A673 (cell line): ENCODE measurements around the gene TRIM40. TPM values are rescaled to one million over a fixed set of nuclear protein-coding genes. Genes with fewer than 3 reads are reported as not detected.

Experiments used
- BruUV-seq: library from RNA; stranded (reverse); fragments of 400-500 nt; replicated peaks from 2 replicates; lab custom pipeline; 2021; lab: Mats Ljungman, UMichigan
- CTCF ChIA-PET: fragments of 300-600 bp; sonication (Branson Sonifier 250); formaldehyde crosslinking; loops from one replicate; lab custom pipeline; 2022; ENCODE audit warnings: antibody characterized with exemption; lab: Charles Lee
- POLR2A ChIA-PET: fragments of 300-600 bp; sonication (Branson Sonifier 250); formaldehyde crosslinking; loops from one replicate; lab custom pipeline; 2022; ENCODE audit warnings: antibody characterized with exemption; ENCODE audit not compliant: low non-redundant PET; lab: Charles Lee
- DNase-seq: peaks from one replicate; pipeline ENCODE4 v3.0.0-alpha.2; 2015; ENCODE audit warnings: low spot score
- H3K27ac ChIP-seq: fragments of 200-600 bp; sonication (generic); 2 replicates; pipeline ENCODE4 v1.5.1; 2016; ENCODE audit warnings: mixed run types, low read depth, mild to moderate bottlenecking, mixed read lengths, antibody characterized with exemption, low read length; ENCODE audit not compliant: poor library complexity, severe bottlenecking
- H3K27me3 ChIP-seq: fragments of 200-600 bp; sonication (generic); replicated peaks from 2 replicates; pipeline ENCODE4 v1.6.1; 2017; ENCODE audit warnings: mixed run types, low read depth, mild to moderate bottlenecking, mixed read lengths, antibody characterized with exemption, low read length; ENCODE audit not compliant: insufficient read depth, poor library complexity
- H3K36me3 ChIP-seq: fragments of 200-600 bp; sonication (generic); 2 replicates; pipeline ENCODE4 v1.6.1; 2016; ENCODE audit warnings: mixed run types, mild to moderate bottlenecking, mixed read lengths, antibody characterized with exemption, low read length; ENCODE audit not compliant: insufficient read depth, poor library complexity, severe bottlenecking
- H3K4me1 ChIP-seq: fragments of 200-600 bp; sonication (generic); 2 replicates; pipeline ENCODE4 v1.6.1; 2017; ENCODE audit warnings: mixed run types, mild to moderate bottlenecking, mixed read lengths, antibody characterized with exemption, low read length; ENCODE audit not compliant: insufficient read depth, poor library complexity, severe bottlenecking
- H3K4me3 ChIP-seq: fragments of 200-600 bp; sonication (generic); 2 replicates; pipeline ENCODE4 v1.5.1; 2016; ENCODE audit warnings: low read depth, mixed run types, mild to moderate bottlenecking, mixed read lengths, low read length; ENCODE audit not compliant: poor library complexity, severe bottlenecking
- H3K9me3 ChIP-seq: fragments of 200-600 bp; sonication (generic); 2 replicates; pipeline ENCODE4 v1.6.1; 2016; ENCODE audit warnings: mixed run types, low read depth, mild to moderate bottlenecking, mixed read lengths, antibody characterized with exemption, low read length; ENCODE audit not compliant: poor library complexity, severe bottlenecking
- CTCF ChIP-seq: fragments of 300-800, 200-600 bp; sonication (generic); conservative IDR thresholded peaks from 2 replicates; pipeline ENCODE4 v1.5.1; 2017; ENCODE audit warnings: low read depth, mild to moderate bottlenecking, antibody characterized with exemption, low read length, moderate library complexity, mixed read lengths
- EZH2 ChIP-seq: fragments of 200-600 bp; sonication (generic); IDR thresholded peaks from 2 replicates; pipeline ENCODE4 v1.6.1; 2017; ENCODE audit warnings: borderline replicate concordance, low read depth, mild to moderate bottlenecking, mixed read lengths, antibody characterized with exemption, low read length; ENCODE audit not compliant: poor library complexity, severe bottlenecking
- intact Hi-C: fragments of 100-400 bp; cut with micrococcal nuclease; formaldehyde crosslinking; loops from one replicate; pipeline ENCODE4 v1.10.0; 2022; ENCODE audit not compliant: unreplicated experiment
- total RNA-seq: library from RNA; stranded (reverse); gene quantifications from 2 replicates; pipeline ENCODE4 v1.2.3, GENCODE V29; 2021

Gene TRIM40
- total RNA-seq, 1 experiment from 2014 or later, result not detected

- no peaks in the 10 kb centered on the region for H3K36me3 ChIP-seq
- no peak for DNase-seq
- BruUV-seq, result no TSS peak
- H3K4me1 ChIP-seq, result peaks cover 16% of the 10 kb centered on the region
- H3K4me3 ChIP-seq, result no peak overlapping the region
- ChIA-PET CTCF (no interaction called here), POLR2A (no interaction called here)
- H3K9me3 ChIP-seq, result no peaks in the 10 kb centered on the region
- no peaks in the 10 kb centered on the region for H3K27me3 ChIP-seq
- H3K27ac ChIP-seq, result no peak overlapping the region
- TF ChIP-seq CTCF, result no peak
- intact Hi-C loops, result no loop called here
Measured at GRCh38 chr6:30152016-30152673, 16.2 kb downstream of the TRIM40 start.

- no TSS peak for BruUV-seq
- peaks cover 16% of the 10 kb centered on the region for H3K4me1 ChIP-seq
- CTCF ChIA-PET, result interaction anchor here (0.6 kb wide), 1 partner anchor 50 kb away, joined by 5 read pairs; no protein-coding TSS in a partner anchor
- intact Hi-C loops, result no loop called here
- POLR2A ChIA-PET, result no interaction called here
- no peak for DNase-seq
- no peaks in the 10 kb centered on the region for H3K9me3 ChIP-seq
- H3K36me3 ChIP-seq, result no peaks in the 10 kb centered on the region
- TF ChIP-seq EZH2, result no peak
- no peak for TF ChIP-seq CTCF
- no peak overlapping the region for H3K4me3 ChIP-seq
- no peaks in the 10 kb centered on the region for H3K27me3 ChIP-seq
- no peak overlapping the region for H3K27ac ChIP-seq
Measured at GRCh38 chr6:30152910-30153610, 17.1 kb downstream of the TRIM40 start.

- TF ChIP-seq EZH2 (no peak), CTCF (no peak)
- POLR2A ChIA-PET, result no interaction called here
- CTCF ChIA-PET, result no interaction called here
- peaks cover 16% of the 10 kb centered on the region for H3K4me1 ChIP-seq
- intact Hi-C loops, result no loop called here
- no peak overlapping the region for H3K27ac ChIP-seq
- no peak for DNase-seq
- no peak overlapping the region for H3K4me3 ChIP-seq
- no peaks in the 10 kb centered on the region for H3K36me3 ChIP-seq
- H3K9me3 ChIP-seq, result no peaks in the 10 kb centered on the region
- no peaks in the 10 kb centered on the region for H3K27me3 ChIP-seq
- no TSS peak for BruUV-seq
Measured at GRCh38 chr6:30154061-30154460, 18.1 kb downstream of the TRIM40 start.
